GM12875 (cell line): Measurements from ENCODE around the gene MAP3K15.

Experiments
- H3K4me3 ChIP-seq: one replicate; pipeline ENCODE4 v1.5.1; 2011; ENCODE audit warnings: low read depth, low read length, control low read depth
- CTCF ChIP-seq: IDR thresholded peaks from 2 replicates; pipeline ENCODE4 v1.5.1; 2011; ENCODE audit warnings: low read depth, mild to moderate bottlenecking, control low read depth, inconsistent platforms, low read length, moderate library complexity, borderline replicate concordance; ENCODE audit not compliant: insufficient read depth

The MAP3K15 gene

GRCh38 chrX:19370061-19370460 is 145.2 kb downstream of the MAP3K15 start:
- TF ChIP-seq CTCF: no peak
- H3K4me3 ChIP-seq: no peak overlapping the region

DNA sequence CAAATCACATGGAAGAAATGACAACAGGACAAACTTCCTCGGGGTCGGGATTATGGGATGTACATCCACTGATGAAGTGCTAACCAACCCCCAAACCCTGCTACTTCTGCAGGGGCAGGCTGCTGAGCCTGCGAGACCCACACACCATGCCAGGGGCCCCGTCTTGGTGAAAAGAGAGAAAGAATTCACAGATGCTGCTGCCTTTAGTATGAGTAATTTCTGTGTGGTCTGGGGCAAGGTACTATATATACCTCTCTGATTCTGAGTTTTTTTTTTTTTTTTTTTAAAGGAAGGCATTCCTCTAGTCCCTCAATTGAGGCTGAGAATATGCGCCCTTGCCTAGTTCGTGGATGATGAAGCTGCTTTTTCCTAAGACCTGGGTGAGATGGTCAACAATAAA is 146.7 kb downstream of the MAP3K15 start:
- H3K4me3 ChIP-seq: no peak overlapping the region
- no peak for TF ChIP-seq CTCF

- H3K4me3 ChIP-seq: no peak overlapping the region
- TF ChIP-seq CTCF: no peak
These were observed 153.6 kb downstream of the MAP3K15 start for GRCh38 chrX:19361701-19362100.

GRCh38 chrX:19360903-19361302 is 154.4 kb downstream of the MAP3K15 start:
- no peak overlapping the region for H3K4me3 ChIP-seq
- TF ChIP-seq CTCF: no peak

DNA sequence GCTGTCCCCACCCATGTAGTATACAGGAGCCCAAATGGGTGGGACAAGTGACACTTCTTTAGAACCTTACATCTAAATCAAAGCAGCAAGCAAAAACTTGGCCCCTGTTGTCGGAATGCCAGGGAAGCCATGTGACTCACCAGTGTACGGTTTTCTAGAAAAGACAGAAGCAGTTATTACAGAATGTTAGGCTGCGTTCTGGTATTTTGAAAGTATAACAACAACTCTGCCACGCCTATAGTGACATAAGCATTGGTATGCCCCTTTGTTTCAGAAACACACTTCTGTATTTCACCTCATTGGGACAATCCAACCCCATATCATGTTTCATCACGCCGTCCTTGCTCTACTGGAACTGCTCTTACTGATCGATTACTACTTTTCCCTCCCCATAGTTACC is 156.8 kb downstream of the MAP3K15 start:
- no peak overlapping the region for H3K4me3 ChIP-seq
- no peak for TF ChIP-seq CTCF

DNA sequence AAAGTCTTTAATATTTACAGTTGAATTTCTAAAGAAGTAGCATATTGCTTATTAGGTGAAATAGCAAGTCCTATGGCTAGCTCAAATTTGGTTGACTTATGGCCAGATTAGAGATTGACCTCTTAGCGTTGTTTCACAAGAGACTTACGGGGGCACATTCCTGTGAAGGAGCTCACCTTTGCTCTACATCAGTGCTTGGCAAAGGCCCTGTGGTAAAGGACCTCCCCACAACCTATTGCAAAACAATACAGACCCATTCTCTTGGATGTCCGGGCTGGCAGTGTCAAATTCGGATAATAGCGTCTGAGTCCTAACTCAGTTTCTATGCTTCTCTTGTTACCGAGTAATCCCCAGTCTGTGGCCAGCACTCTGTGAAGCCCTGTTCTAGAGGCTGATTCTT is 160.7 kb downstream of the MAP3K15 start:
- TF ChIP-seq CTCF: no peak
- H3K4me3 ChIP-seq: no peak overlapping the region

- no peak for TF ChIP-seq CTCF
- no peak overlapping the region for H3K4me3 ChIP-seq
These were observed 164.3 kb downstream of the MAP3K15 start for GRCh38 chrX:19350941-19351384.
